ENCODE data around the gene STPG2. TPM values are rescaled to one million over a fixed set of nuclear protein-coding genes. Genes with fewer than 3 reads are reported as not detected.

STPG2 gene
- total RNA-seq (2013; cell fraction: nucleolus; rRNA removed): 0.69 and 0.77 TPM in 2 replicates
- total RNA-seq (2014; rRNA removed) (0.33 TPM in 1 of 2 replicates, not detected in the other), total RNA-seq (2014; rRNA removed; fragmentation: Illumina TruSeq; extraction: Trizol) (not detected in 2 replicates), total RNA-seq (2021) (0.13 TPM in 1 of 2 replicates, not detected in the other), polyA plus RNA-seq (2011; rRNA removed) (0.12 TPM in 1 of 2 replicates, not detected in the other), polyA plus RNA-seq (2014; fragmentation: Illumina TruSeq; extraction: Trizol) (not detected in 2 replicates), polyA plus RNA-seq (2014; fragmentation: Nextera tagmentation; extraction: Ambion mirVana) (not detected), polyA plus RNA-seq (2014; rRNA removed) (not detected in 2 replicates), polyA plus RNA-seq (2016; fragmentation: Nextera tagmentation; extraction: Ambion mirVana) (under 1 TPM in 1 of 2 experiments, not detected in 1; 0.24 TPM), polyA minus RNA-seq (2011; rRNA and poly(A)+ RNA removed) (0.46 and 0.59 TPM in 2 replicates), Bru-seq, nascent RNA (percentile 16 among the genes with signal in this experiment), BruChase-seq, experiment 1, labeled RNA remaining after a 6-hour chase (percentile 12 among the genes with signal in this experiment), BruChase-seq, experiment 2, labeled RNA remaining after a 2-hour chase (percentile 14 among the genes with signal in this experiment)
- polyA plus RNA-seq (2011; ENCODE audit: low read depth): not detected
- polyA plus RNA-seq (2011; cell fraction: cytosol; rRNA removed): not detected in 2 replicates
- 0.16 and 0.18 TPM in 2 replicates for polyA plus RNA-seq (2011; cell fraction: nucleus; rRNA removed)
- 0.06 TPM in 1 of 2 replicates, not detected in the other for polyA plus RNA-seq (2012)
- not detected in 2 replicates for polyA minus RNA-seq (2011; cell fraction: cytosol; rRNA and poly(A)+ RNA removed)
- polyA minus RNA-seq (2011; cell fraction: nucleus; rRNA and poly(A)+ RNA removed): 0.48 and 0.73 TPM in 2 replicates
- long read RNA-seq, experiment 1: 0 reads
- long read RNA-seq, experiment 2, partial matches to known transcripts: 0 of 3 reads
- long read RNA-seq, experiment 2, other reads (novel, unspliced or antisense): 3 of 3 reads

GRCh38 chr4:98143001-98143899, at the start of gene STPG2:
Gene STPG2, minus strand, starts transcription at chr4:98143476.
- peak within 1 kb of the TSS; percentile 88 for H3K4me2 ChIP-seq (ENCODE audit: control insufficient read depth, insufficient read depth)
- TSS peak; percentile 98 for BruUV-seq (replicated peaks)
- H4K20me1 ChIP-seq (ENCODE audit: control insufficient read depth, insufficient read depth): no peaks in the 10 kb centered on the region
- H3K4me3 ChIP-seq: peak within 1 kb of the TSS; percentile 75
- peak within 1 kb of the TSS; percentile 75 for H3K9ac ChIP-seq (ENCODE audit: control insufficient read depth, insufficient read depth, low read length)
- intact Hi-C loops (cut with micrococcal nuclease; ENCODE audit: unreplicated experiment) (loop anchor here (5.0 to 10.0 kb wide), 5 partner anchors 119 to 1262 kb away; partner anchors contain the start of gene RAP1GDS1), in situ Hi-C loops (cut with MboI) (loop anchor here (10.0 kb wide), 1 partner anchor 912 kb away; no protein-coding TSS in a partner anchor)
- ChIA-PET POLR2A (interaction anchor here (0.6 kb wide), 1 partner anchor 225 kb away, joined by 3 read pairs; no protein-coding TSS in a partner anchor), CTCF (interaction anchor here (0.6 to 1.4 kb wide), 9 partner anchors 10 to 975 kb away, joined by 3 to 6 read pairs (median 3); no protein-coding TSS in a partner anchor), SMC1A (ENCODE audit: uncharacterized antibody, unreplicated experiment) (interaction anchor here (0.6 to 1.3 kb wide), 3 partner anchors 9 to 119 kb away, joined by 3 to 4 read pairs (median 3); no protein-coding TSS in a partner anchor), RAD21 (ENCODE audit: unreplicated experiment) (interaction anchor here (0.6 to 1.8 kb wide), 4 partner anchors 117 to 1968 kb away, joined by 3 to 6 read pairs (median 3); partner anchors contain the start of gene METAP1)
- peaks cover 3% of the 10 kb centered on the region; the same call in 2 of the 3 replicates for H3K9me3 ChIP-seq (replicated peaks; ENCODE audit: control insufficient read depth, insufficient read depth, low read length)
- H3K36me3 ChIP-seq (ENCODE audit: control insufficient read depth in 2 of 2, insufficient read depth in 2 of 2, low read length in 1 of 2): no peaks in the 10 kb centered on the region
- DNase-seq (ENCODE audit: low read depth, low spot score) (peak; percentile 51), FAIRE-seq (peak; percentile 89), ATAC-seq (peak; percentile 100)
- 6% methylated on average over 43 of the region's 44 CpGs for WGBS (ENCODE audit: insufficient coverage, insufficient replicate concordance, low lambda C conversion rate, missing lambda C conversion rate)
- no peaks in the 10 kb centered on the region for H3K79me2 ChIP-seq (ENCODE audit: control insufficient read depth, insufficient read depth, low read length)
- H3K27me3 ChIP-seq (replicated peaks in 1 of 2; ENCODE audit: control insufficient read depth in 2 of 2, insufficient read depth in 2 of 2, low read length in 1 of 2): peaks cover 0 to 2% of the 10 kb centered on the region in 2 experiments; a peak in 1 of 4 replicates
- peak within 1 kb of the TSS; percentile 92 for H3K27ac ChIP-seq (ENCODE audit: control insufficient read depth, insufficient read depth)
- peaks cover 3% of the 10 kb centered on the region for H3K4me1 ChIP-seq (ENCODE audit: control insufficient read depth, insufficient read depth, low read length)
- H2AFZ ChIP-seq (ENCODE audit: control insufficient read depth, low read depth, low read length): peak within 1 kb of the TSS; percentile 100
- TF ChIP-seq, protein P1, sequence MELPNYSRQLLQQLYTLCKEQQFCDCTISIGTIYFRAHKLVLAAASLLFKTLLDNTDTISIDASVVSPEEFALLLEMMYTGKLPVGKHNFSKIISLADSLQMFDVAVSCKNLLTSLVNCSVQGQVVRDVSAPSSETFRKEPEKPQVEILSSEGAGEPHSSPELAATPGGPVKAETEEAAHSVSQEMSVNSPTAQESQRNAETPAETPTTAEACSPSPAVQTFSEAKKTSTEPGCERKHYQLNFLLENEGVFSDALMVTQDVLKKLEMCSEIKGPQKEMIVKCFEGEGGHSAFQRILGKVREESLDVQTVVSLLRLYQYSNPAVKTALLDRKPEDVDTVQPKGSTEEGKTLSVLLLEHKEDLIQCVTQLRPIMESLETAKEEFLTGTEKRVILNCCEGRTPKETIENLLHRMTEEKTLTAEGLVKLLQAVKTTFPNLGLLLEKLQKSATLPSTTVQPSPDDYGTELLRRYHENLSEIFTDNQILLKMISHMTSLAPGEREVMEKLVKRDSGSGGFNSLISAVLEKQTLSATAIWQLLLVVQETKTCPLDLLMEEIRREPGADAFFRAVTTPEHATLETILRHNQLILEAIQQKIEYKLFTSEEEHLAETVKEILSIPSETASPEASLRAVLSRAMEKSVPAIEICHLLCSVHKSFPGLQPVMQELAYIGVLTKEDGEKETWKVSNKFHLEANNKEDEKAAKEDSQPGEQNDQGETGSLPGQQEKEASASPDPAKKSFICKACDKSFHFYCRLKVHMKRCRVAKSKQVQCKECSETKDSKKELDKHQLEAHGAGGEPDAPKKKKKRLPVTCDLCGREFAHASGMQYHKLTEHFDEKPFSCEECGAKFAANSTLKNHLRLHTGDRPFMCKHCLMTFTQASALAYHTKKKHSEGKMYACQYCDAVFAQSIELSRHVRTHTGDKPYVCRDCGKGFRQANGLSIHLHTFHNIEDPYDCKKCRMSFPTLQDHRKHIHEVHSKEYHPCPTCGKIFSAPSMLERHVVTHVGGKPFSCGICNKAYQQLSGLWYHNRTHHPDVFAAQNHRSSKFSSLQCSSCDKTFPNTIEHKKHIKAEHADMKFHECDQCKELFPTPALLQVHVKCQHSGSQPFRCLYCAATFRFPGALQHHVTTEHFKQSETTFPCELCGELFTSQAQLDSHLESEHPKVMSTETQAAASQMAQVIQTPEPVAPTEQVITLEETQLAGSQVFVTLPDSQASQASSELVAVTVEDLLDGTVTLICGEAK (IDR thresholded peaks at IDR 0.05; ENCODE audit: borderline replicate concordance): peak; percentile 80; the same call in 1 of the 2 replicates
- TF ChIP-seq, protein P2, sequence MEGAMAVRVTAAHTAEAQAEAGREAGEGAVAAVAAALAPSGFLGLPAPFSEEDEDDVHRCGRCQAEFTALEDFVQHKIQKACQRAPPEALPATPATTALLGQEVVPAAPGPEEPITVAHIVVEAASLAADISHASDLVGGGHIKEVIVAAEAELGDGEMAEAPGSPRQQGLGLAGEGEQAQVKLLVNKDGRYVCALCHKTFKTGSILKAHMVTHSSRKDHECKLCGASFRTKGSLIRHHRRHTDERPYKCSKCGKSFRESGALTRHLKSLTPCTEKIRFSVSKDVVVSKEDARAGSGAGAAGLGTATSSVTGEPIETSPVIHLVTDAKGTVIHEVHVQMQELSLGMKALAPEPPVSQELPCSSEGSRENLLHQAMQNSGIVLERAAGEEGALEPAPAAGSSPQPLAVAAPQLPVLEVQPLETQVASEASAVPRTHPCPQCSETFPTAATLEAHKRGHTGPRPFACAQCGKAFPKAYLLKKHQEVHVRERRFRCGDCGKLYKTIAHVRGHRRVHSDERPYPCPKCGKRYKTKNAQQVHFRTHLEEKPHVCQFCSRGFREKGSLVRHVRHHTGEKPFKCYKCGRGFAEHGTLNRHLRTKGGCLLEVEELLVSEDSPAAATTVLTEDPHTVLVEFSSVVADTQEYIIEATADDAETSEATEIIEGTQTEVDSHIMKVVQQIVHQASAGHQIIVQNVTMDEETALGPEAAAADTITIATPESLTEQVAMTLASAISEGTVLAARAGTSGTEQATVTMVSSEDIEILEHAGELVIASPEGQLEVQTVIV (IDR thresholded peaks at IDR 0.05; ENCODE audit: borderline replicate concordance, partially characterized antibody): peak; percentile 18
- TF ChIP-seq, protein P3, sequence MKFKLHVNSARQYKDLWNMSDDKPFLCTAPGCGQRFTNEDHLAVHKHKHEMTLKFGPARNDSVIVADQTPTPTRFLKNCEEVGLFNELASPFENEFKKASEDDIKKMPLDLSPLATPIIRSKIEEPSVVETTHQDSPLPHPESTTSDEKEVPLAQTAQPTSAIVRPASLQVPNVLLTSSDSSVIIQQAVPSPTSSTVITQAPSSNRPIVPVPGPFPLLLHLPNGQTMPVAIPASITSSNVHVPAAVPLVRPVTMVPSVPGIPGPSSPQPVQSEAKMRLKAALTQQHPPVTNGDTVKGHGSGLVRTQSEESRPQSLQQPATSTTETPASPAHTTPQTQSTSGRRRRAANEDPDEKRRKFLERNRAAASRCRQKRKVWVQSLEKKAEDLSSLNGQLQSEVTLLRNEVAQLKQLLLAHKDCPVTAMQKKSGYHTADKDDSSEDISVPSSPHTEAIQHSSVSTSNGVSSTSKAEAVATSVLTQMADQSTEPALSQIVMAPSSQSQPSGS (IDR thresholded peaks at IDR 0.05; ENCODE audit: low read length): no peak
- peak; percentile 92 for TF ChIP-seq MLLT1 (IDR thresholded peaks at IDR 0.05)
- TF ChIP-seq GATAD2B (conservative IDR thresholded peaks at IDR 0.05; ENCODE audit: low read depth): peak; percentile 75; the same call in 1 of the 2 replicates
